Gastrocnemius medialis (tissue), 4 donors: ENCODE data around the gene ARHGEF33. TPM values are rescaled to one million over a fixed set of nuclear protein-coding genes. Genes with fewer than 3 reads are reported as not detected.

Experiments
- ATAC-seq, 2 donors: fragments of 150-250 bp; one replicate each; pipeline ENCODE4 v1.9.1; 2016
- DNase-seq, 2 donors: peaks; one replicate each; pipeline ENCODE4 v3.0.0-alpha.2; 2019
- H3K27ac ChIP-seq, 4 donors: fragments of 200-600 bp; sonication (generic); 1 replicate in 1 of 4; 2 replicates in 3 of 4; pipeline ENCODE4 v1.5.1; 2016 to 2018; ENCODE audit warnings: mild to moderate bottlenecking in 2 of 4, moderate library complexity in 1 of 4
- H3K27me3 ChIP-seq, 3 donors: fragments of 200-600 bp; sonication (generic) in 2 of 3; 1 replicate in 1 of 3; 2 replicates in 2 of 3; pipeline versions ENCODE4 v1.5.1 to v1.6.0; 2016 to 2019; ENCODE audit warnings: mild to moderate bottlenecking in 1 of 3, moderate library complexity in 1 of 3
- H3K36me3 ChIP-seq, 2 donors: fragments of 200-600 bp; sonication (generic) in 1 of 2; one replicate each; pipeline ENCODE4 v1.5.1; 2017 to 2018
- H3K4me1 ChIP-seq, 2 donors: fragments of 200-600 bp; sonication (generic) in 1 of 2; one replicate each; pipeline ENCODE4 v1.5.1; 2016 to 2017; ENCODE audit warnings: mild to moderate bottlenecking in 2 of 2
- H3K4me3 ChIP-seq, 4 donors: fragments of 200-600 bp; sonication (generic) in 3 of 4; 1 replicate in 1 of 4; 2 replicates in 3 of 4; pipeline ENCODE4 v1.5.1; 2016 to 2019; ENCODE audit warnings: mild to moderate bottlenecking in 2 of 4
- H3K9me3 ChIP-seq, 3 donors: fragments of 200-600 bp; sonication (generic) in 2 of 3; 1 replicate in 1 of 3; 2 replicates in 2 of 3; pipeline ENCODE4 v1.5.1; 2016 to 2019
- CTCF ChIP-seq, 5 experiments: fragments of 450-650 bp in 3 of 5; fragments of 200-600 bp in 2 of 5; sonication (generic) in 2 of 5; IDR thresholded peaks in 4 of 5; conservative IDR thresholded peaks in 1 of 5; 1 replicate in 4 of 5; 2 replicates in 1 of 5; pipeline ENCODE4 v1.5.1; 2016 to 2019; ENCODE audit warnings: antibody characterized with exemption in 5 of 5, mild to moderate bottlenecking in 3 of 5, moderate library complexity in 3 of 5
- POLR2A ChIP-seq, 2 donors: fragments of 450-650 bp; IDR thresholded peaks; one replicate each; pipeline ENCODE4 v1.6.1; 2017; ENCODE audit warnings: antibody characterized with exemption in 2 of 2, mild to moderate bottlenecking in 2 of 2, moderate library complexity in 2 of 2
- in situ Hi-C, 4 donors: fragments of 200-750 bp; cut with MboI; loops; one replicate each; pipeline versions ENCODE4 v1.15.0 to v1.8.0; 2017; ENCODE audit warnings: low sequenced_read_pairs in 4 of 4
- intact Hi-C: fragments of 100-400 bp; cut with DNase I; formaldehyde crosslinking; loops from one replicate; pipeline ENCODE4 v1.15.1; 2023; ENCODE audit warnings: low total_unique reads
- total RNA-seq, 4 donors: library from RNA; depleted of rRNA; stranded (reverse); fragments of >200 nt; gene quantifications; one replicate each; pipeline versions ENCODE4 v1.1.0 to v1.2.3, GENCODE V29; 2016

Gene ARHGEF33
- total RNA-seq, 4 donors from 2014 or later = 0.07 to 4.5 (median 0.52) TPM; not detected in 1

DNA sequence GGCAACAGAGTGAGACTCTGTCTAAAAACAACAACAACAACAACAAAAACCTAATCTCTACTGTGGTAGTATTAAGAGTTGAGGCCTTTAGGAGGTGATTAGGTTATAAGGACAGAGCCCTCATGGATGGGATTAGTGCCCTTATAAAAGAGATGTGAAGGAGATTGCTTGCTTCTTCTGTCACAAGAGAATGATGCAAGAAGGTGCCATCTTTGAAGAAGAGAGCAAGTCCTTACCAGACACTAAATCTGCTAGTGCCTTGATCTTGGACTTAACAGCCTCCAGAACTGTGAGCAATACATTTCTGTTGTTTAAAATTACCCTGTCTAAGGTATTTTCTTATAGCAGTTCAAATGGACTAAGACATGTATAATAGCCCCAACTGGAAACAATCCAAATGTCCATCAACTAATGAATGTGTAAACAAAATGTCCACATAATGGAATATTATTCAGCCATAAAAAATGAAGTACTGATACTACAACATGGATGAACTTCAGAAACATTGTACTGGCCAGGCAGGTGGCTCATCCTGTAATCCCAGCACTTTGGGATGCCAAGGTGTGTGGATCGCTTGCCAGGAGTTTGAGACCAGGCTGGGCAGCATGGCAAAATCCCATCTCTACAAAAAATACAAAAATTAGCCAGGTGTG, 1.6 kb upstream of the ARHGEF33 start:
- Histone ChIP-seq H3K36me3 (no peaks in the 10 kb centered on the region), H3K27me3 (no peaks in the 10 kb centered on the region), H3K4me1 (peaks cover 0 to 10% of the 10 kb centered on the region in 2 donors), H3K4me3 (no peak overlapping the region), H3K27ac (no peak overlapping the region), H3K9me3 (no peaks in the 10 kb centered on the region)
- no peak for DNase-seq
- intact Hi-C loops = no loop called here
- TF ChIP-seq CTCF (IDR thresholded peaks at IDR 0.05 in 4 of 5, conservative IDR thresholded peaks at IDR 0.05 in 1 of 5) = no peak
- no peak for ATAC-seq
- in situ Hi-C loops = no loop called here

GRCh38 chr2:38889045-38889444, 630 bp upstream of the ARHGEF33 start:
- peaks cover 0 to 10% of the 10 kb centered on the region in 2 donors for H3K4me1 ChIP-seq
- no peaks in the 10 kb centered on the region for H3K9me3 ChIP-seq
- no peak for DNase-seq
- no peaks in the 10 kb centered on the region for H3K36me3 ChIP-seq
- no peak overlapping the region for H3K4me3 ChIP-seq
- TF ChIP-seq CTCF (IDR thresholded peaks at IDR 0.05 in 4 of 5, conservative IDR thresholded peaks at IDR 0.05 in 1 of 5) (no peak), POLR2A (IDR thresholded peaks at IDR 0.05) (no peak)
- H3K27me3 ChIP-seq = no peaks in the 10 kb centered on the region
- in situ Hi-C loops (no loop called here), intact Hi-C loops (no loop called here)
- no peak overlapping the region for H3K27ac ChIP-seq
- no peak for ATAC-seq

GRCh38 chr2:38892819-38893218, 3.1 kb downstream of the ARHGEF33 start:
- TF ChIP-seq POLR2A (IDR thresholded peaks at IDR 0.05) = no peak
- no peak for TF ChIP-seq CTCF (IDR thresholded peaks at IDR 0.05 in 4 of 5, conservative IDR thresholded peaks at IDR 0.05 in 1 of 5)
- H3K27me3 ChIP-seq = no peaks in the 10 kb centered on the region
- no peak for DNase-seq
- no peak overlapping the region for H3K4me3 ChIP-seq
- no peaks in the 10 kb centered on the region for H3K36me3 ChIP-seq
- in situ Hi-C loops = no loop called here
- H3K27ac ChIP-seq = no peak overlapping the region
- ATAC-seq = no peak
- no peaks in the 10 kb centered on the region for H3K4me1 ChIP-seq
- H3K9me3 ChIP-seq = no peaks in the 10 kb centered on the region
- intact Hi-C loops = no loop called here

DNA sequence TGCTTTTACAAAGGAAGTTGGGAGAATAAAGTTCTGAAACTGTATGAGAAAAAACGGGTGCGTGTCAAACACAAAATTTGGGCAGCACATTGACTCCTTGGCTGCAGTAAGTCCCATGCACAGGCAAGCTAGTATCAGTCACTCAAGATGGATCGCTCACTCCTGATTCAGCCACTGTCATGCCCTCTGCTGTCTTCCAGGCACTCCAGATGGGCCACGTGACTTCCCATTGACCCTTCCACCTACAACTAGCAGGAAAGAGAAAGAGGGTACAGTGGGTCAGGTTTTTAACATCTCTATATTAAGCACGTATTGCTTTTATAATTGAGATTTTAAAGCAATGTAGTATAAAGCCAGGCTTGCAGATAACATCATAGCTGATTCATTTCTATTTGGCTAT, 8.6 kb downstream of the ARHGEF33 start:
- H3K4me3 ChIP-seq = no peak overlapping the region
- no peak for DNase-seq
- no peaks in the 10 kb centered on the region for H3K4me1 ChIP-seq
- no peak for TF ChIP-seq POLR2A (IDR thresholded peaks at IDR 0.05)
- no peak for TF ChIP-seq CTCF (IDR thresholded peaks at IDR 0.05 in 4 of 5, conservative IDR thresholded peaks at IDR 0.05 in 1 of 5)
- no peak for ATAC-seq
- no peak overlapping the region for H3K27ac ChIP-seq
- intact Hi-C loops (no loop called here), in situ Hi-C loops (no loop called here)
- H3K36me3 ChIP-seq = no peaks in the 10 kb centered on the region
- no peaks in the 10 kb centered on the region for H3K27me3 ChIP-seq
- H3K9me3 ChIP-seq = no peaks in the 10 kb centered on the region

- Histone ChIP-seq H3K36me3 (no peaks in the 10 kb centered on the region), H3K9me3 (no peaks in the 10 kb centered on the region), H3K27ac (no peak overlapping the region), H3K4me3 (no peak overlapping the region), H3K27me3 (no peaks in the 10 kb centered on the region), H3K4me1 (no peaks in the 10 kb centered on the region)
- in situ Hi-C loops = no loop called here
- TF ChIP-seq POLR2A (IDR thresholded peaks at IDR 0.05) (no peak), CTCF (IDR thresholded peaks at IDR 0.05 in 4 of 5, conservative IDR thresholded peaks at IDR 0.05 in 1 of 5) (no peak)
- ATAC-seq = no peak
- intact Hi-C loops = no loop called here
- DNase-seq = no peak
Measured at GRCh38 chr2:38900726-38901125, 11.1 kb downstream of the ARHGEF33 start.
